Measurements from ENCODE around the gene WARS2.

- TF ChIP-seq POLR2A (IDR thresholded peaks at IDR 0.05; ENCODE audit: low read length) (no peak), GATA1 (IDR thresholded peaks at IDR 0.05; ENCODE audit: low read depth, low read length) (no peak)
Observed at GRCh38 chr1:119046785-119047438, 93.5 kb downstream of the WARS2 start.

All from erythroblast (primary cell).